ENCODE data around the gene C12orf42.
A peak's percentile ranks its signal among the peaks of the same experiment; 100 is the strongest.

The C12orf42 gene

DNA sequence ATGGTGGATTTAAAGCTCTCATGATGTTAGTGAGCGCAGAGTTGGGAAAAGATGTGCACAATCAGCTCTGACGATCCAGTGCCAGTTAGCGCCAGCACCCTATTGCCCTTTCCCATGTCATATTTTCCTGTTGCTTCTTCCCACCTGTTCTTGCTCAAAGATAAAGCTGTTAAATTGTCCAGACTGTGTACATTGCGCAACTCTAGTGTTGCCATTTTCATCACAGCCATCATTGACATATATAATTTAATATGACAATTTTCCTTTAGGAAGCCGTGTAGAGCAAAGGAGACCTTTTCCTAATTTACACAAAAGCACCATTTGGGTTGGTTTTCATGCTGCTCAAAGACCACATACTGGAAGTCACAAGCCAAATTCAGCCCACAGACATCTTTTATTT, 5.7 kb upstream of the C12orf42 start:
- H3K4me2 ChIP-seq = no peak overlapping the region
- no peaks in the 10 kb centered on the region for H3K9me3 ChIP-seq (replicated peaks in 1 of 11)
- no peak overlapping the region for H3K27ac ChIP-seq
- peak; percentile 21 to 89 (median 62); a peak in 12 of 22 replicates for TF ChIP-seq Cebpa-rat (IDR thresholded peaks at IDR 0.05)
- H3K9ac ChIP-seq = no peak overlapping the region
- no peaks in the 10 kb centered on the region for H3K4me1 ChIP-seq
- no peaks in the 10 kb centered on the region for H3K27me3 ChIP-seq
- no peak overlapping the region for H3K4me3 ChIP-seq
- H4K20me1 ChIP-seq = no peaks in the 10 kb centered on the region
- H3K36me3 ChIP-seq = no peaks in the 10 kb centered on the region

DNA sequence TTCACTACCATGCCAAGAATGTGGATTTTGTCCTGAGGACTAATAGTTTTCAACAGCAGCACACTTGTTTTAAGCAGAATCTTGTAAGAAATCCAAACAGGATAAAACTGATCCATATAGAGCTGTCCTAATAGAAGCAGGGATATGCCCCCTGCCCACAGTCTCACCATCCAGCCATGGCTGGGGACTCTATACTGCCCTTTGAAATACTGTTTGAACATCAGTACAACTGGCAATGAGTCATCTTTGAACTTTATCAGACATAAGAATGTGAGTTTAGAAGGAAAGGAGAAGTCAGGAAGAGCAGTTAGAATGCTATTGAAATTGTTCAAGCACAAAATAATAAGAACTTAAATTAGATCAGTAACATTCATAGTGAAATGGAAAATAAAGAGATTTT, 3.8 kb upstream of the C12orf42 start:
- H3K36me3 ChIP-seq = no peaks in the 10 kb centered on the region
- H3K4me2 ChIP-seq = no peak overlapping the region
- H3K9me3 ChIP-seq (replicated peaks in 1 of 11) = peaks cover 0 to 11% (median 6%) of the 10 kb centered on the region in 11 experiments; a peak in 16 of 22 replicates
- H3K4me1 ChIP-seq = no peaks in the 10 kb centered on the region
- H3K4me3 ChIP-seq = no peak overlapping the region
- no peak overlapping the region for H3K9ac ChIP-seq
- H3K27ac ChIP-seq = no peak overlapping the region
- no peaks in the 10 kb centered on the region for H3K27me3 ChIP-seq
- no peaks in the 10 kb centered on the region for H4K20me1 ChIP-seq
- no peak for TF ChIP-seq Cebpa-rat (IDR thresholded peaks at IDR 0.05)

DNA sequence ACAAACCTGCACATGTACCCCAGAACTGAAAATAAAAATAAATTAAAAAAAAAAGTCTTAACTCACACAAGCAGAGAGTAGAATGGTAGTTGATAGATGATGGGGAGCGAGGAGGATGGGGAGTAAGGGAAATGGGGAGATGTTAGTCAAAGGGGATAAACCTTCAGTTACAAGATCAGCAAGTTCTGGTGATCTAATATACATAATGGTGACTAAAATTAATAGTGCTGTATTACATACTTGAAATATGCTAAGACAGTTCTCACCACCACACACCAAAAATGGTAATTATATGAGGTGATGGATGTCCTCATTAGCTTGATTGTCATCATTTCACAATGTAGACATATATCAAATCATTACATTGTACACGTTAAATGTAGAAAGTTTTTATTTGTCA, 3.2 kb upstream of the C12orf42 start:
- no peak for TF ChIP-seq Cebpa-rat (IDR thresholded peaks at IDR 0.05)
- no peaks in the 10 kb centered on the region for H3K36me3 ChIP-seq
- no peak overlapping the region for H3K27ac ChIP-seq
- H3K4me2 ChIP-seq = no peak overlapping the region
- H3K9me3 ChIP-seq (replicated peaks in 1 of 11) = peaks cover 0 to 11% (median 6%) of the 10 kb centered on the region in 11 experiments; a peak in 16 of 22 replicates
- H3K27me3 ChIP-seq = no peaks in the 10 kb centered on the region
- H3K4me1 ChIP-seq = no peaks in the 10 kb centered on the region
- no peaks in the 10 kb centered on the region for H4K20me1 ChIP-seq
- H3K4me3 ChIP-seq = no peak overlapping the region
- H3K9ac ChIP-seq = no peak overlapping the region

DNA sequence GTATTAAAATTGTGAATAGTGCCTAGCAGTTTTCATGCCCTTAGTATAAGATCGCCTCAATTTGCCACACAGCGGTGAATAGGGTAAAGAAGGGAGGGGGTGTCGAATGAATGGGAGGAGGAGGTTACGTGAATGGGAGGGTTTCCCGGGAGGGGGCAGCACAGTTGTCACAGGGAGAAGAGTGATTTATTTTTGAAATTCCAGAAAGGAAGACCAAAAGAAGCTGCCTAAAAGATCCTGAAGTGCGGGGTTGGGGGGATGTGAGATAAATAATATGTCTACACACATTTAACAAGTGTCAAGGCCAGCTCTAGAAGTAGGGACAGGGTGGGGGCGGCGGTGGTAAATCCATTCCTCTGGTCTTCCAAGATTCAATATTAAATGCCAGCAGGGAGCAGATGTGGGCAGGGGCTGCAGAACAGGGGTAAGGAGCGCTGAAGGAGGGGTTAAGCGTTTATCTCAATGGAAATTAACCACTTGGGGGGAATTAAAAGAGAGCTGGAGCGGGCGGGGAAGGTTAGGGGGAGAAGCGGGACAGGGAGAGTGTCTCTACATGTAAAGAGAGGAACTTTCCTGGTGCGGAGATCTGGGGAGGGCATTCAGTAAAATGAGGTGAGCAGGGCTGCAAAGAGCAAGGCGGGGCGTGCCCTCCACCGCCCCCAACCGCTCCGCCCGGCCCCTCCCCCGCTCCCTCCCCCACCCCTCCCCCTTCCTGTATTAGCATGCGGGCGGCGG, 867 bp downstream of the C12orf42 start:
- H3K27me3 ChIP-seq = no peaks in the 10 kb centered on the region
- no peaks in the 10 kb centered on the region for H4K20me1 ChIP-seq
- no peak overlapping the region for H3K9ac ChIP-seq
- no peak for TF ChIP-seq Cebpa-rat (IDR thresholded peaks at IDR 0.05)
- H3K9me3 ChIP-seq (replicated peaks in 1 of 11) = peaks cover 0 to 12% (median 8%) of the 10 kb centered on the region in 11 experiments; a peak in 16 of 22 replicates
- no peak overlapping the region for H3K4me3 ChIP-seq
- no peak overlapping the region for H3K4me2 ChIP-seq
- no peak overlapping the region for H3K27ac ChIP-seq
- no peaks in the 10 kb centered on the region for H3K4me1 ChIP-seq
- no peaks in the 10 kb centered on the region for H3K36me3 ChIP-seq

DNA sequence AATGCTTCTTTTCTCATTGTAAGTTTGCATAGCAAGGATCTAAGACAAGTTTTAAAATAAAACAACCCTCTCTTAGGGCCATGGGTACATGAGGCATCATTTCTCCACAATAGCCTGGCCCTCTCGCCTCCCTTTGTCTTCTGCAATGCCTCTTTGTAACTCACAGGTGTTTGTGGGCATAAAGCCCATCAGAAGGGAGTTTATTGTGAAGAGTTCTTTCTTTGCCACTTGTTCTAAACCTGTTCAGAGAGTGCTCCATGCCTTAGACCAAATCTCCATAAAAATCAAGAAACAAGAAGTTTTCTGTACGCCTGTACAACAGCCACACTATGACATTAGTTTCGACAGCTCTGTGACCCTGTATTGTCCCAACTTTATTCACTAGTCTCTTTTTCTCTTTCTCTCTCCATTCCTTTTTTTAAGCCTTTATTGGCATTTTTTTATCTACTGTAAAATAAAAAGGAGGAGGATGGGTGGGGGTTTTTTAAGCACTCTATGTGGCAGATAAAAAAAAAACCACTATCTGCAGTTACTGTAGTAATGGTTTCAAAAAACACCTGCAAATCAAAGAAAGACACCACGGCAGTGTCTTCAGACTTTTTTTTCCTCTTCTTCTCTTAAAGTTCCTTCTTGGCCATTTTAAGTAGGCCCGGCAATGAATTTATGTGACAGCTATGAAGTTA, 1.6 kb downstream of the C12orf42 start:
- Histone ChIP-seq H3K4me3 (no peak overlapping the region), H3K4me1 (no peaks in the 10 kb centered on the region), H3K9ac (no peak overlapping the region), H3K36me3 (no peaks in the 10 kb centered on the region), H4K20me1 (no peaks in the 10 kb centered on the region), H3K27me3 (no peaks in the 10 kb centered on the region), H3K4me2 (no peak overlapping the region), H3K27ac (no peak overlapping the region), H3K9me3 (replicated peaks in 1 of 11) (peaks cover 5 to 18% (median 11%) of the 10 kb centered on the region in 11 experiments; a peak in 17 of 22 replicates)
- TF ChIP-seq Cebpa-rat (IDR thresholded peaks at IDR 0.05) = no peak

DNA sequence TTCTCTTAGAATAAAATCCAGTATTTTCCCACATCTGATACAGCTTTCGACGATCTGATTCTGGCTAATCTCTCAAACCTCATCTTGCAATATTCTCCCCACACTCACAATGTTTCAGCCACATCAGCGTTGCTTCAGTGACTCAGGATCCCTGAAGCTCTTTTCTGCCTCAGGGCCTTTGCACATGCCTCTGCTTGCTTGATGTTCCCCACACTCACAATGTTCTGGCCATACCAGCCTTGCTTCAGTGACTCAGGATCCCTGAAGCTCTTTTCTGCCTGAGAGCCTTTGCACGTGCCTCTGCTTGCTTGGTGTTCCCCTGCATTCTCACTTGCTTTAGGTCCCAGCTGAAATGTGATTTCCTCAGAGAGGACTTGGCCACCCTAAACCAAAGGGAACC, 2.6 kb downstream of the C12orf42 start:
- peaks cover 5 to 25% (median 15%) of the 10 kb centered on the region in 11 experiments; a peak in 17 of 22 replicates for H3K9me3 ChIP-seq (replicated peaks in 1 of 11)
- no peaks in the 10 kb centered on the region for H3K36me3 ChIP-seq
- H3K27me3 ChIP-seq = no peaks in the 10 kb centered on the region
- H3K4me3 ChIP-seq = no peak overlapping the region
- H3K9ac ChIP-seq = no peak overlapping the region
- H4K20me1 ChIP-seq = no peaks in the 10 kb centered on the region
- no peak for TF ChIP-seq Cebpa-rat (IDR thresholded peaks at IDR 0.05)
- H3K4me2 ChIP-seq = no peak overlapping the region
- H3K27ac ChIP-seq = no peak overlapping the region
- H3K4me1 ChIP-seq = no peaks in the 10 kb centered on the region

DNA sequence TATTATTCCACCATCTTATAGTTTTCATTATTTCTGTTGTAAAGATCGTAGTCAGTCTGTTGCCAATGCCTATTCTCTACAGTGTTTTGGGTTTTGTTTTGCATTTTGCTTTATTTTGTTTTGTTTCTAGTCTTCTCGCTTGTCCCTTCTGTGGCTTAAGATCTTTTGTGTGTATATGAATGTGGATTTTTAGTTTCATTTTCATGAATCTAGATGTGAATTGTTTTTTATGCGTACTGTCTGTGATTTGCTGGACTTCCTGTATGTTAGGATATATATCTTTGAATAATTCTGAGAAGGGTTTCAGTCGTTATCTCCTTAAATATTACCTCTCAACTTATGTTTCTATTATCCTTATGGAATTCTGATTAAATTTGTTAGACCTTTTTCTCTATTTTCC, 13.4 kb downstream of the C12orf42 start:
- Histone ChIP-seq H3K4me3 (no peak overlapping the region), H4K20me1 (no peaks in the 10 kb centered on the region), H3K36me3 (no peaks in the 10 kb centered on the region), H3K27ac (no peak overlapping the region), H3K4me2 (no peak overlapping the region), H3K9ac (no peak overlapping the region), H3K4me1 (no peaks in the 10 kb centered on the region), H3K9me3 (replicated peaks in 1 of 11) (peaks cover 0 to 26% (median 18%) of the 10 kb centered on the region in 11 experiments; a peak in 15 of 22 replicates), H3K27me3 (no peaks in the 10 kb centered on the region)
- TF ChIP-seq Cebpa-rat (IDR thresholded peaks at IDR 0.05) = no peak

DNA sequence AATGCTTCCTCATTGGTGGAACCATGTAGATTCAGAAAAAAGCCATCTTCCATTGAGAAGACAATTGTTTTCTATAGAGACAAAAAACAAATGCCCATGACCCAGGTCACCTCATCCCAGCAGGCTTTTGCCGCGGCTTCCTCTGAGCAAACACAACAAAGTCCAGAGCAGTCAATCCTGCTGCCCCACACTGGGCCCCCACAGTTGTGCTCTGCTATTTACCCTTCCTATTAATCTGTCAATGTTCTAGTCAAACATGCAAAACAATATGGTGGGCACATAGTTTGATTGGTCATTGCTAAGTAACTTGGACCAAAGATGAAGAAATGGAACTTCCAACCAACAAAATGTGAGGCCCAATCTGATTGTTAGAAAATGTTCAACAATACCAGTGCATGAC, 20.7 kb downstream of the C12orf42 start:
- Histone ChIP-seq H3K36me3 (no peaks in the 10 kb centered on the region), H3K9me3 (replicated peaks in 1 of 11) (peaks cover 0 to 19% (median 16%) of the 10 kb centered on the region in 11 experiments; a peak in 15 of 22 replicates), H3K27ac (no peak overlapping the region), H3K4me1 (no peaks in the 10 kb centered on the region), H4K20me1 (no peaks in the 10 kb centered on the region), H3K9ac (no peak overlapping the region), H3K4me2 (no peak overlapping the region), H3K4me3 (no peak overlapping the region), H3K27me3 (no peaks in the 10 kb centered on the region)
- no peak for TF ChIP-seq Cebpa-rat (IDR thresholded peaks at IDR 0.05)

DNA sequence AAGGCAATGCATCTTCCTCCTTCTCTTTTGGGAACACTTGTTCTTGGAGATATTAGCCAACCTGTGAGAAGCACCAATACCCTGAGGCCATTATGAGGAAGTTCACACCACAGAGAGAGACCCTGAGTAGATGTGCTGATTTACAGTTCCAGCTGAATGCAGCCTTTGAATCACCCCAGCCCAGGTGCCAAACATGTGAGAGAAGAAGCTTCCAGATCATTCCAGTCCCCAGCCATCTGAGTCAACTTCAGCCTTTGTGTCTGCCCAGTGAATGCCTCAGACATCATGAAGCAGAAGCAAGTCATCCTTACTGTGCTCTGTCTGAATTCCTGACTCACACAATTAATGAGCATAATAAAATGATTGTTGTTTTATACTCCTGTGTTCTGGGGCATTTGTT, 25.1 kb downstream of the C12orf42 start:
- Histone ChIP-seq H3K9ac (no peak overlapping the region), H3K9me3 (replicated peaks in 1 of 11) (no peaks in the 10 kb centered on the region), H4K20me1 (no peaks in the 10 kb centered on the region), H3K27me3 (no peaks in the 10 kb centered on the region), H3K4me1 (no peaks in the 10 kb centered on the region), H3K27ac (no peak overlapping the region), H3K4me2 (no peak overlapping the region), H3K36me3 (no peaks in the 10 kb centered on the region), H3K4me3 (no peak overlapping the region)
- no peak for TF ChIP-seq Cebpa-rat (IDR thresholded peaks at IDR 0.05)

DNA sequence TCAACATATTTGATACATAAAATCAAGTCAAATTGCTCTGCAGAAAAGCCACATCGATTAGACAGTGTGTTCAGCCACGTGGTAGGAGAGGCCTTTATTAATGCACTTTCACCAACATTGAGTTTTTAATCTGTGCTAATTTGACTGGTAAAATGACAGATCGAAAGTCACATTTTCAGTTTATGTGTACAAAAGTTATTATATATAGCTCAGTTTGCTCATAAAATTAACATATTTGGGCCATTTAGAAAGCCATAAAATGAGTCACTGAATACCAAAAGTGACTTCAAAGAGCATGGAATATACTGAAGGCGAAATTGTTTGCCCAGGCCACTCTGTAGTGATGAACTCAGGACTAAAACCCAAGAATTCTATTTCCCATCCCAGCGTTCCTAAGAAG, 26.0 kb downstream of the C12orf42 start:
- TF ChIP-seq Cebpa-rat (IDR thresholded peaks at IDR 0.05) = no peak
- no peaks in the 10 kb centered on the region for H3K4me1 ChIP-seq

More for the DNA sequence above, 26.0 kb downstream of the C12orf42 start:
- Histone ChIP-seq H3K9ac (no peak overlapping the region), H3K9me3 (replicated peaks in 1 of 11) (peaks cover 1 to 7% (median 4%) of the 10 kb centered on the region in 11 experiments; a peak in 15 of 22 replicates), H3K27me3 (no peaks in the 10 kb centered on the region), H4K20me1 (no peaks in the 10 kb centered on the region), H3K4me2 (no peak overlapping the region), H3K27ac (no peak overlapping the region), H3K36me3 (no peaks in the 10 kb centered on the region), H3K4me3 (no peak overlapping the region)
